Suppressor macrophage treated with lipopolysaccharide for 4 hours (primary cell): ENCODE data around the gene CYP11A1.

Experiments
- DNase-seq: peaks from one replicate; pipeline ENCODE4 v3.0.0-alpha.2; 2020

Gene CYP11A1

DNA sequence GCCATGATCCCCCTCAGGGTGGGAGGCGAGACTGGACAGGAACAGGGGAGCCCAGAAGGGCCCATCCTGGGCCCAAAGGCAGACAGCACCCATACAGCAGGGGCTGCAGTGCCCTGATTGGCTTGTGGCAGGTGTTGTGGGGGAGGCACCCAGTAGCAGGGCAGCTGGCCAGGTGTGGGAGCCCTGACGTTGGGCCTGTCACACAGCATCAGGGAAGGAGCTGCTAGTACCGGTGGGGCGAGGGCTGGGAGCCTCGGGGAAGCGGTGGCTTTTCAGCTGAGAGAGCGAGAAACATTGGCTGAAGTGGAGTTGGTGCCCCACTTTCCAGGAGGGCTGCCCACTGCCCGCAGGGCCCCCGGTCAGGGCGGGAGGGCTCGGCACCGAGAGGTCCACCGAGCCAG is 19.7 kb upstream of the CYP11A1 start:
- no peak for DNase-seq

DNA sequence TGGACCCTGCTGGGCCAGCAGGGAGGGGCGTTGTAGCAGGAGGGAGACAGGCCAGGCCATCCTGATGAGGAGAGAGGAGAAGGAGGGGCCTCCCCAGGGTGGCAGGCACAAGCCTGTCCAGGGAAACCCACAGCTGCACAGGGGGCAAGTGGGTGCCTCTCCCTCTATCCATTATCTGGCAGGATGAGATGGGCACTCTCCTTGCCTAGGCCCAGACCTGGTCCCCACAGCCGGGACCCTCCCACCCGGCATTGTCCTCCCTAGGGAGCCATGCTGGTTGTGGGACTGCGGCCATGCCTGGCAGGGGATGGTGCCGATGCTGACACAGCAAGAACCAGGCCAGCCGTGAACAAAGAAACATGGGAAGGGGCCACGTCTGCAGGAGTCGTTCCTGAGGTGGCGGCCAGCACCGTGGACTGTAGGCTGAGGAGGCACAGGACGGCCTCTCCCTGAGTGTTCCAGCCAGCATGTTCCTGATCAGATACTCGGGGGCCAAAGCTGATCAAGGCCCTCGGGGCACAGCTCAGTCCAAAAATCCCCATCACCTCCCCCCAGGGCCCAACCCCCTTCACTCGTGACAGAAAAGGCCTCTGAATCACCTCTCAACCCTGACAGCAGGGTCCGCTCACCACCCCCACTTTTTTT is 19.2 kb upstream of the CYP11A1 start:
- no peak for DNase-seq

DNA sequence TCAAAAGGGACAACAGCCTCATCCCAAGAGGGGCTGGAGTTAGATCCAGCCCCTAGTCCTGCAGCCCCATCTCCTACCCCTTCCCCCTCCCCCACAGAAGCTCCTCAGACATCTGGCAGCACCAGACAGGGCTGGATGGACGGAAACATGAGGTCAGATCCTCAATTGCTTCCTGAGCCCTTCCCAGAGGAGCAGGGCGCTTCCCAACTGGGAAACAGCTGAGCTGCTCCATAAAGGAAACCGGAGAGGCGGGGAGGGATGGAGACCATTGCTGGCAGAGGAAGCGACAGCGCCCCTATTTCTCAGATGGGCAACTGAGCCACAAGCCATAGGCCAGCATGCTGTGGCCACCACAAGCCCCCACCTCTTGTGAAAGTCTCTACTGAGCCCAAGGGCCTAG is 18.3 kb upstream of the CYP11A1 start:
- no peak for DNase-seq

DNA sequence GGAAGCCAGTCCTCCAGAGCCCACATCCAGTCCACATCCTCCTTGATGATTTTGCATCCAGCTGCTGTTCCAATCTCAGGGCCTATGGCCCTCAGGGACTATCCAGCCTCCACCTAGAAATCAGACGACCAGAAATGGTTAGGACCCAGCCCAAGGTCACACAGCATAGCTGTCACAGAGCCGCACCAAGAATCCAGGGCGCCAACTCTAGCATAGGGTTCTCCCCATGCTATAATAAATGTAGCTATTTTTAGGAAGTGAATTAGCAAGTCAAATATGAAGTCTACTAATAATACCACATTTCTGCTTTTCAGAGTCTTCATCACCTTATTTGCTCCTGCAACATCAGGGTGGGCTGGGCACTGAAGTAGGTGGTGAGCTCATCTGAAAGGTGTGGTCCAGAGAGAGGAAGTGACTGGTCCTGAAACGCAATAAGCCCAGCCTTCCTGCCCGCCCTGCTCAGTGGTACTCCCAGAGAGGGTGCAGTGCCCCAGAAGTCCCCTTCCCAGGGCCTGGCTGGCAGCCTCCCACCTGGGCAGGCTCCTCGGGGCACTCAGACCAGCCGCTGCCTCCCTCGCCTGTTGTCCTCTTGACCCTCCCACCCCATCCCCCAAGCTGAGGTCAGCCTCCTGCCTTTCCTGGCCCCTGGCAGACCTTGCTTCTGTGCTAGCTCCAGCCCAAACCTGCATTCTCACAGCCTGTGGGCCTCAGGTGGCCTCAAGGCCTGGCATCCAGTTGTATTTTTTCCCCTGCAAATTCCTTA is 17.6 kb upstream of the CYP11A1 start:
- peak; percentile 19 for DNase-seq

GRCh38 chr15:74384566-74384880 is 17.1 kb upstream of the CYP11A1 start:
- no peak for DNase-seq

DNA sequence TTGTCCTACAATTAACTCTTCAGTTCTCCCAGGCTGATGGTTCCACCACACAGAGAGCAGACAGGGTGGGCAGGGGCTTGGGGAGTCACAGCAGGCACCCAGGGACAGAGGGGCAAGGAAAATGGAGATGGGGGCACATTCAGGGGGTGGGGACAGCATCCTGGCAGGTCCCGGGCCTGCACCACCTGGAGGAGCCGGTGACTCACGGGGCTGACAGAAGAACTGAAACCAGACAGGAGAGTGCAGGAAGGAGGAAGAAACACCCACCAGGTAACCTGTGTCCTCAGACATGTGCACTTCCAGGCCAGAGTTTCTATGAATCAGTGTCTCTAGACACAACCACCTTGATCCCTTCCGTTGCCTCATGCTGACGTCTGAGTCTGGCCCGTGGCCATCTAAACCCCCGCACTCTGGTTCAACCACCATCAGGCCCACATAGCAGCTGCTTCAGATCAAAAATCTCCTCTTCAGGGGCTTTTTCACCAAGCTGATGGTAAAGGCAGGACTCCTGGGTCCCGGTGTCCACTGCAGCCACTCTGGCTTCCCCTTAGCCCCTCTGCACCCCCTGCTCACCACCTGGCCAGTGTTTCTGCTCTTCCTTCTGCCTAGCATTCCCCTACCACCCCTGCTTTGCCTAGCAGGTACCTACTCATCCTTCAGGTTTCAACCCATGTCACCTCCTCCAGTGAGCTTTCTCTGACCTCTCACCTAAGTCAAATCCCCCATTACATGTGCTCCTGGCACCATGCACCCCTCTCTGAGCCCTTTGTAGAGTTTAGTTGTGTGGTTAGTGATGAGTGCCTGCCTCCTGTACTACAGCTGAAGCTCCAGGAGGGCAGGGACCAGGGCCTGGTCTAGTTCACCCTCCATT is 16.5 kb upstream of the CYP11A1 start:
- no peak for DNase-seq

GRCh38 chr15:74383286-74383685 is 15.8 kb upstream of the CYP11A1 start:
- no peak for DNase-seq

DNA sequence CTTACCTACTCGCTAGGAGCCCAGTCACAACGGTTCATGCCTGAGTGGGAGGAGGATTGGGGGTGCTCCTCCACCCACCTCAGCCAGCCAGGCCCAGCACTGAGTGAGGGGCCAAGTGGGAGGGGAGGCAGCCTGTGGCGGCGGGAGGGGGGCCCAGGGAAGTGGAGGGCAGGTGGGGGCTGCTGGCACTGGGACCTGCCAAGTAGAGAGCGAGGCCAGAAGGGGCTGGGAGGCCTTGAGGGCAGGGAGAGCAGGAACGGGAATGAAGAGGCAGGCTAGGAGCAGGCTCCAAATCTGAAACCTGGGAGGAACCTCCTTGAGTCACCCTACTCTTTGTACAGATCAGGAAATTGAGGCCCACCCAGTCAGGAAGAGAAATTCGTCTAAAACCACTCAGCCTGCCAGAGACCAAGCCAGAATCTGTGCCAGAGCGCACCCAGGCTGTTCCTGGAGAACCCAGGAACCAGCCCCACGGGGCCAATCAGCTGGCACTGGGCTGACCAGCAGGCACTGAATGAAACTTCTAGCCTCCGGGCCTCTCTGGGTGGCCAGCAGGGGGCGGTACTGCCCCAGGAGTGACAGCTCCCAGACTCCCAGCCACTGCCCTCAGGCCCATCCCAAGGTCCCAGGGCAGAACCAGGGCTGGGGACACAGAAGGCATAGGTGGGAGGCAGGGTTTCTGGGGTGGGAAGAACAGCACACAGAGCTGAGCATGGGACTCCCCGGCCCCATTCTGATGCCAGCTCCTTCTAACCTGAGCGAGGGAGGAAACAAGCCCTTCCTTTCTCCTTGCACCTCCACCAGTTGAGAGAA is 14.8 kb upstream of the CYP11A1 start:
- DNase-seq = peak; percentile 92

- DNase-seq = no peak
Measured at GRCh38 chr15:74381481-74381880, 14.0 kb upstream of the CYP11A1 start.

- DNase-seq = no peak
Measured at GRCh38 chr15:74381190-74381453, 13.7 kb upstream of the CYP11A1 start.

DNA sequence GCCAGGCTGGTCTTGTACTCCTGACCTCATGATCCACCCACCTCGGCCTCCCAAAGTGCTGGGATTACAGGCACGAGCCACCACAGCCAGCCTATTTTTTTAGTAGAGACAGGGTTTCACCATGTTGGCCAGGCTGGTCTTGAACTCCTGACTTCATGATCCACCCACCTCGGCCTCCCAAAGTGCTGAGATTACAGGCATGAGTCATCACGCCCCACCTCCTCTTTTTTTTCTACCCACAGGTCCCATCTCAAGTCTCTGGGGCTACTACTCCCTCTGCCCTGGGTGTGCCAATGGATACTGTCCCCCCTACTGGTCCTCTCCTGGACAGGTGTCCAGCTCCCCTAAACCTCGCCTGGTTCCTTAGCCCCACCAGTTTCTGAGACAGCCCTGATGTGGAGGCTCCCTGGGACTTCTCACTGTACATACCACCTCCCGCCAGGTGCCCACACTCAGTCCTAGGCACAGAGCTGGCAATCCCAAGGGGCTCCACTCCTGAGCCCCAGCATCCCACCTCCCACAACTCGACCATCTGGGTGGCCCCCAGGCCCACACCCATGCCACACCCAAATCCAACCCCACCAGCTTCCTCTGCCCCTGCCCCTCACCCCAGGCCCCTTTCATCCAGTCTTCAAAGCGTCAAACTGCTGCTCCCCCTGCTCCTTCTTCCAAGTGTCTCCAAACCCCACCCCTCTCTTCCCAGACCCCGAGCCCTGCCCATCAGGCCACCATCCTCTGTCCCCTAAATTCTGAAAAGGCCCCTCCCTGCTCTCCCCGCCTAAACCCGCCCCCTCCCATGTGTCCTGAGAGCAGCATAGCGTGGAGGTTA is 13.1 kb upstream of the CYP11A1 start:
- no peak for DNase-seq

GRCh38 chr15:74378848-74379247 is 11.4 kb upstream of the CYP11A1 start:
- peak; percentile 67 for DNase-seq

DNA sequence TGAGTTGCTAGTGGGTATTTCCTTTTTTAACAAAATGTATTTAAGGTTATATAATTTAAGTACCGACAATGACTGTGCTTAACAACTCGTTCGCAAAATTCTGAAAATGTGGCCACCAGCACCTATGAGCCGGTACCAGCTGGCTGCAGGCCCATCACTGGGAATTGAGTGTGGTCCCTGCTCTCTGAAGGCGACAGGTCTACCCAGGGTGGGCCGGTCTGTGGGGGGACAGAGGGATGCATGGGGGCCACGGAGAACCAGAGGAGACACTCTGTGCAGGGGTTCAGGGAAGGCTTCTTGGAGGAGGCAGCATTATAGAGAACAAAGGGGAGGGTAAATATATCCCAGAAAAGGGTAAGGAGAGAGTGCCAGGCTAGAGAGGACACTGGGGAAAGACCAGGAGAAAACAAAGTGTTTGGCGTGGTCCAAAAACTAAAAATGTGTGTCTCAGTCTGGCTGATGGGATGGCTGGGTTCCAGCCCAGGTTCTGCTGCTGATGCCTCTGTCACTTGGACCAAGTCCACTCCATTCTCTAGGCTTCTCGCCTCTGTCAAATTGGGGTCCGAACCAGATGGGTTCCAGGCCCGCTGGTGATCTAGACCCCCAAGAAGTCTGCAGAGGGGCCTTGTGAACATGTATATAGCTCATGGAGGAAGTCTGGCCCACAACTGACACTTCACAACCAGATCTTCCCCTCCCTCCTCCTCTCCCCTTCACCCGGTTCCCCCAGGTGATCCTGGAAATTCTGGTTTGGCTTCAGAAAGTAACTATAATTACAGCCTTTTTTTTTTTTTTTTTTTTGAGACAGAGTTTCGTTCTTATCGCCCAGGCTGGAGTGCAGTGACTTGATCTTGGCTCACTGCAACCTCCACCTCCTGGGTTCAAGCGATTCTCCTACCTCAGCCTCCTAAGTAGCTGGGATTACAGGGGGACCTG is 10.7 kb upstream of the CYP11A1 start:
- DNase-seq = no peak

DNA sequence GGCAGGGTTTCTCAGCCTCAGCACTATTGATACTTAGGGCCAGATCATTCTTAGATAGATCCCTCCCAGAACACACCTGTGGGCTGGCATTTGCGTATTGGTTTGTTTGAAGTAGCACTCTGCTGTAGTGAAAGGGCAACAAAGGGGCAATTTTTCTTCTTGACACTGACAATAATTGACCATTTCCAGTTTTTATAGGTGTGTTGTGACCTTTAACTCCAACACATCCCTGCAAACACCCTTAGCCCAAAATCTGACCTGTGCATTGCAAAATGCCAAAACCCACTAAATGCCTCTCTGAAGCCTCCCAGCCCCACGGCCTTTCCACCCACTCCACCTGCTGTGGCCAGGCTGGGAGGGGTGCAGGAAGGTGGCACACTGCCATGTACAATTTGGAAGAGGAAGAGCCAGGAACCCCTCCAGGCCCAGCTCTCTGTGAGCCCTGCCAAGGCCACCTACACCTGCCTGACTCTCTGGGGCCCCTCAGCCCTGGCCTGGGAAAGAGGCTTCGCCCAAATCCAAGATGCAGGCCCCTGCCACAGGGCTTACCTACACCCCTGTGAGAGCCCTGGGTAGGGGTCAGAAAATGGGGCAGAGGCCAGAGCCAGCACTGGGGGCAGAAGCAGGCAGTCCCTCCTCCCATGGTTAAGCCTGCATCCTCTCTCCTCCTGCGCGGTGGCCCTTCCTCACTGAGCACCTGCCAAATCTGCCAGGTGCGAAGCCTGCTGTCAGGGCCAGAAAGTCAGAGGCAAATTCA is 9.6 kb upstream of the CYP11A1 start:
- DNase-seq = no peak

GRCh38 chr15:74376226-74376625 is 8.8 kb upstream of the CYP11A1 start:
- DNase-seq = no peak

DNA sequence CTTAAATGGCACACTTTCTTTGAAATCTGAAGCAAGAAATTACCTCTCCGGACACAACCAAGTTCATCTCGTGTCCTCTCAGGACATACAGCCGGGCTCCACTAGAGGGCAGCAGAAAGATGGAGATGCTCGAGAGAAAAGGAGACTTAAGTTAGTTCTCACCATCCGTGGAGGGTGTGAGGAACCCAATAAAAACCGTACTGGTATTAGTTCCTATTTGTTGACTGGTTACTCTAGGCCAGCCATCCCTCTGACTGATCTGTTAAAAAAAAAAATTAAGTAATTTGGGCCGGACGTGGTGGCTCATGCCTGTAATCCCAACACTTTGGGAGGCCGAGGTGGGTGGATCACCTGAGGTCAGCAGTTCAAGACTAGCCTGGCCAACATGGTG is 7.9 kb upstream of the CYP11A1 start:
- DNase-seq = peak; percentile 90

DNA sequence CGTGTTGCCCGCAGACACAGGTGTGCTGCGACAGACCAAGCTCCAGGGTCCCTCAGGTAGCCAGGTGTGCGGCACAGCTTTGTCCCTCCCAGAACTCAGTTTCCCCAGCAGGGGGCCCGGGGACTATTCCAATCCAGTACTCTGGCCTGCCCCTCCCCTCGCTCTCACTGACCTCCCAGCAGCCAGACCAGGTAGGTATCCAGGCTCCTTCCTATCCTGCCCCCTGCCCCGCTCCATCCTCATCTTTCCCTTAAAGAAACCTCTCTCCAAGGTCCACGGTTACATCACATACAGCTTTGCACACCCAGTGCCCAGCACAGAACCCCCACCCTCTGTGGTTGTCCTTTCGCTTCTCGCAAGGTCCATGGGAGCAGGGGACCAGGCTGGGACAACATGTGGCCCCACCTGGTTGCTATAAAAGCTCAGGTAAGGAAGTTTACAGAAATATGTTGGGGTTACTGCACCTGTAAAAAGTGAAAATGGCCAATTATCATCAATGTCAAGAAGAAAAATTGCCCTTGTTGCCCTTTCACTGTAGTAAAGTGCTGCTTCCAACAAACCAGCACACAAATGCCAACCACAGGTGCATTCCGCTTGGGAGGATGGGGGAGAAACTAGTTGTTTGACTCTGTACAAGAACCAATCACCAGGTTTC is 7.3 kb upstream of the CYP11A1 start:
- DNase-seq = no peak

DNA sequence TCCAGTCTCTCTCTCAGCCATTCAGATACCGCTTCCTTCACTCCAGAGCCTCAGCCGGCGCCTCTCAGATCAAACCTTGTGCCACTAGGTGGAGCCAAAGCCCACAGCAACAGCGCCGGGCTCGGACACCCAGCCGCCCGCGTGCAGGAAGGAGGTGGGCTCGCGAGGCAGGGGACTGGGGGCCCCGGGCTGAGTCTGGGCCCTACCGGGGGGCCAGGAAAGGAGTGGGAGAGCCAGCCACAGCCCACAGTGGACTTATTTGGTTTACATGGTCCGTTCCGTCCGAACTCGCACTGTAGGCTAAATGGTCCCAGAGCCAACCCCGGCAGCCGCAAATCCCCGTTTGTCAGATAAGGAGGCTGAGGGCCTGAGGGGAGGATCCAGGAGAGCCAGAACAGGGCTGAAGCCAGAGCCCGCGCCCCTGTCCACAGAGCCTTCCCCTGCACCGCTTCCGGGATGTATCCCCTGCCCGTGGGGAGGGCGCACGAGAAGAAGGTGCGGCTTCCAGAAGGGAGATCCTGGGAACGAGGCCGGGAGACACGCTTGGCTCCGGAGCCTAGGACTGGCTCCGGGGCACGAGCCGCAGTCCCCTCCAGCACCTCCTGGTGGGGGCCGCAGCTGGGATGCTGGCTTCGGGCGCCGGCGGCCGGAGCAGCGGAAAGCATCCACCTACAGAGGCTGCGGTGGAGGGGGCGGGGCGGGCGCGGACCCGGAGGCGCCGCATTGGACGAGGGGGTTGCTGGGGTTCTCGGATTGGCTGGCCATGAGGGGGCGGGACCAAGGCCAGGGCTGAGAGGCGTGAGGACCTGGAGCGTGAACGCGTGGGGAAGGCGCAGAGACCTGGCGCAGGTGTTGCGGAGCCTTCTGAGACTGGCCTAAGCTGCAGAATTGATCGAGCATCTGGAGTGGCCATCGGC is 6.5 kb upstream of the CYP11A1 start:
- peak; percentile 88 for DNase-seq
